Activated naive CD4-positive, alpha-beta T cell (primary cell): ENCODE measurements around the gene FMN2.

Source experiments
- DNase-seq, 4 experiments: peaks; one replicate each; lab custom pipeline; 2025; lab: John Stamatoyannopoulos, UW

Gene FMN2

GRCh38 chr1:240098534-240098933 lies 6.9 kb downstream of the FMN2 start:
- no peak for DNase-seq

- DNase-seq: no peak
Measured at GRCh38 chr1:240099329-240099728, 7.6 kb downstream of the FMN2 start.

GRCh38 chr1:240099748-240100147 lies 8.1 kb downstream of the FMN2 start:
- DNase-seq: no peak

- no peak for DNase-seq
Measured at GRCh38 chr1:240100371-240100934, 8.8 kb downstream of the FMN2 start.

GRCh38 chr1:240101306-240101705 lies 9.6 kb downstream of the FMN2 start:
- DNase-seq: no peak

- no peak for DNase-seq
Measured at GRCh38 chr1:240101737-240102136, 10.1 kb downstream of the FMN2 start.

- no peak for DNase-seq
Measured at GRCh38 chr1:240104672-240105071, 13.0 kb downstream of the FMN2 start.

GRCh38 chr1:240107058-240107684 lies 15.5 kb downstream of the FMN2 start:
- no peak for DNase-seq

GRCh38 chr1:240109130-240109529 lies 17.4 kb downstream of the FMN2 start:
- DNase-seq: no peak

GRCh38 chr1:240109920-240110636 lies 18.4 kb downstream of the FMN2 start:
- DNase-seq: no peak

- no peak for DNase-seq
Measured at GRCh38 chr1:240111558-240111957, 19.9 kb downstream of the FMN2 start.

- no peak for DNase-seq
Measured at GRCh38 chr1:240114222-240114621, 22.5 kb downstream of the FMN2 start.

- no peak for DNase-seq
Measured at GRCh38 chr1:240115831-240116230, 24.1 kb downstream of the FMN2 start.

GRCh38 chr1:240116831-240117769 lies 25.4 kb downstream of the FMN2 start:
- DNase-seq: no peak

GRCh38 chr1:240117930-240118329 lies 26.2 kb downstream of the FMN2 start:
- no peak for DNase-seq

GRCh38 chr1:240122639-240123613 lies 31.2 kb downstream of the FMN2 start:
- no peak for DNase-seq

GRCh38 chr1:240126821-240127220 lies 35.1 kb downstream of the FMN2 start:
- DNase-seq: no peak

- DNase-seq: no peak
Measured at GRCh38 chr1:240128366-240128765, 36.7 kb downstream of the FMN2 start.

GRCh38 chr1:240134113-240134512 lies 42.4 kb downstream of the FMN2 start:
- no peak for DNase-seq

- DNase-seq: no peak
Measured at GRCh38 chr1:240134596-240134995, 42.9 kb downstream of the FMN2 start.

- DNase-seq: no peak
Measured at GRCh38 chr1:240136402-240136801, 44.7 kb downstream of the FMN2 start.
